Inflammatory macrophage treated with lipopolysaccharide for 4 hours (primary cell): ENCODE results near the gene POU2F1.

ENCODE experiments used
- DNase-seq: peaks from one replicate; pipeline ENCODE4 v3.0.0-alpha.2; 2020

The POU2F1 gene

GRCh38 chr1:167429612-167430011 is 208.9 kb downstream of the POU2F1 start:
- no peak for DNase-seq

GRCh38 chr1:167430134-167430848 is 209.6 kb downstream of the POU2F1 start:
- no peak for DNase-seq

GRCh38 chr1:167430849-167431242 is 210.2 kb downstream of the POU2F1 start:
- no peak for DNase-seq

GRCh38 chr1:167431261-167431908 is 210.7 kb downstream of the POU2F1 start:
- no peak for DNase-seq

- no peak for DNase-seq
Measured at GRCh38 chr1:167431909-167432650, 211.4 kb downstream of the POU2F1 start.

GRCh38 chr1:167432780-167433179 is 212.1 kb downstream of the POU2F1 start:
- DNase-seq, result no peak

GRCh38 chr1:167433884-167434283 is 213.2 kb downstream of the POU2F1 start:
- DNase-seq, result no peak

- DNase-seq, result no peak
Measured at GRCh38 chr1:167434306-167434705, 213.6 kb downstream of the POU2F1 start.

- DNase-seq, result no peak
Measured at GRCh38 chr1:167435484-167435883, 214.8 kb downstream of the POU2F1 start.

- DNase-seq, result no peak
Measured at GRCh38 chr1:167438171-167439138, 217.8 kb downstream of the POU2F1 start.

GRCh38 chr1:167439301-167439988 is 218.8 kb downstream of the POU2F1 start:
- DNase-seq, result peak; percentile 26

- DNase-seq, result no peak
Measured at GRCh38 chr1:167440345-167440744, 219.7 kb downstream of the POU2F1 start.

GRCh38 chr1:167440776-167441175 is 220.1 kb downstream of the POU2F1 start:
- DNase-seq, result no peak

- no peak for DNase-seq
Measured at GRCh38 chr1:167441222-167441621, 220.5 kb downstream of the POU2F1 start.

- DNase-seq, result peak; percentile 83
Measured at GRCh38 chr1:167442142-167442848, 221.6 kb downstream of the POU2F1 start.

- DNase-seq, result no peak
Measured at GRCh38 chr1:167442854-167443565, 222.3 kb downstream of the POU2F1 start.

- no peak for DNase-seq
Measured at GRCh38 chr1:167443757-167444156, 223.1 kb downstream of the POU2F1 start.

GRCh38 chr1:167446966-167447365 is 226.3 kb downstream of the POU2F1 start:
- peak; percentile 65 for DNase-seq

GRCh38 chr1:167447521-167448136 is 226.9 kb downstream of the POU2F1 start:
- DNase-seq, result peak; percentile 73

- no peak for DNase-seq
Measured at GRCh38 chr1:167450843-167451242, 230.2 kb downstream of the POU2F1 start.
